SK-N-SH treated with all-trans-retinoic acid at 6 μM for 48 hours (cell line): ENCODE data around the gene ZBTB38.

Source experiments
- ARNTL ChIP-seq: fragments of 450-650 bp; formaldehyde crosslinking; IDR thresholded peaks from 2 replicates; pipeline ENCODE4 v1.5.0; 2020; ENCODE audit warnings: low read depth, mild to moderate bottlenecking, moderate library complexity, borderline replicate concordance
- BACH2 ChIP-seq: fragments of 250-450 bp; sonication (Bioruptor Pico); IDR thresholded peaks from 2 replicates; pipeline ENCODE4 v1.9.0; 2021; ENCODE audit warnings: mild to moderate bottlenecking, borderline replicate concordance
- CREB5 ChIP-seq: fragments of 250-450 bp; sonication (Bioruptor Pico); IDR thresholded peaks from 2 replicates; pipeline ENCODE4 v1.5.1; 2020; ENCODE audit warnings: low read depth, mild to moderate bottlenecking, moderate library complexity
- CSDC2 ChIP-seq: fragments of 250-450 bp; sonication (Bioruptor Pico); IDR thresholded peaks from 2 replicates; pipeline ENCODE4 v1.5.0; 2020; ENCODE audit warnings: mild to moderate bottlenecking, moderate library complexity
- ESRRG ChIP-seq: fragments of 250-450 bp; sonication (Bioruptor Pico); IDR thresholded peaks from 2 replicates; pipeline ENCODE4 v1.6.1; 2021; ENCODE audit warnings: mild to moderate bottlenecking
- GLIS3 ChIP-seq: fragments of 250-450 bp; sonication (Bioruptor Pico); IDR thresholded peaks from 2 replicates; pipeline ENCODE4 v1.5.0; 2020; ENCODE audit warnings: mild to moderate bottlenecking, moderate library complexity
- ISL1 ChIP-seq: fragments of 250-450 bp; sonication (Bioruptor Pico); IDR thresholded peaks from 2 replicates; pipeline ENCODE4 v2.1.2; 2022; ENCODE audit warnings: mild to moderate bottlenecking, moderate library complexity
- PATZ1 ChIP-seq: fragments of 250-450 bp; sonication (Bioruptor Pico); IDR thresholded peaks from 2 replicates; pipeline ENCODE4 v1.8.0; 2020; ENCODE audit warnings: mild to moderate bottlenecking, moderate library complexity, borderline replicate concordance
- PPARA ChIP-seq: fragments of 250-450 bp; sonication (Bioruptor Pico); IDR thresholded peaks from 2 replicates; pipeline ENCODE4 v1.5.0; 2020; ENCODE audit warnings: mild to moderate bottlenecking, borderline replicate concordance
- TOX ChIP-seq: fragments of 250-450 bp; sonication (Bioruptor Pico); IDR thresholded peaks from 2 replicates; pipeline ENCODE4 v1.8.0; 2021; ENCODE audit warnings: mild to moderate bottlenecking, moderate library complexity, borderline replicate concordance
- TSHZ2 ChIP-seq: fragments of 250-450 bp; sonication (Bioruptor Pico); IDR thresholded peaks from 2 replicates; pipeline ENCODE4 v1.5.0; 2020; ENCODE audit warnings: mild to moderate bottlenecking, moderate library complexity
- ZFP3 ChIP-seq: fragments of 250-450 bp; sonication (Bioruptor Pico); IDR thresholded peaks from 2 replicates; pipeline ENCODE4 v1.5.0; 2020; ENCODE audit warnings: mild to moderate bottlenecking, moderate library complexity
- ZFP30 ChIP-seq: fragments of 450-650 bp; formaldehyde crosslinking; IDR thresholded peaks from 2 replicates; pipeline ENCODE4 v1.5.0; 2022; ENCODE audit warnings: mild to moderate bottlenecking, moderate library complexity
- ZNF70 ChIP-seq: fragments of 450-650 bp; formaldehyde crosslinking; IDR thresholded peaks from 2 replicates; pipeline ENCODE4 v1.5.0; 2020; ENCODE audit warnings: mild to moderate bottlenecking, moderate library complexity

GRCh38 chr3:141401573-141402475 lies 33.5 kb downstream of the ZBTB38 start:
- TF ChIP-seq ESRRG (CRISPR knock-in tag) (no peak), CSDC2 (CRISPR knock-in tag) (no peak), ZFP30 (CRISPR knock-in tag) (no peak), PATZ1 (CRISPR knock-in tag) (no peak), CREB5 (CRISPR knock-in tag) (no peak), PPARA (CRISPR knock-in tag) (no peak), ARNTL (no peak), TSHZ2 (no peak), GLIS3 (CRISPR knock-in tag) (no peak), BACH2 (no peak), ZNF70 (CRISPR knock-in tag) (no peak), TOX (no peak), ZFP3 (CRISPR knock-in tag) (no peak), ISL1 (no peak)
